ENCODE results near the gene POLD3.

- no peak for TF ChIP-seq TAF1 (IDR thresholded peaks at IDR 0.05; ENCODE audit: borderline replicate concordance, insufficient read depth, low read length)
- TF ChIP-seq POLR2AphosphoS5 (IDR thresholded peaks at IDR 0.05; ENCODE audit: low read depth, low read length): no peak
- TF ChIP-seq REST (IDR thresholded peaks at IDR 0.05; ENCODE audit: insufficient read depth in 1 of 2, low read depth in 2 of 2, low read length in 2 of 2): no peak
Observed at GRCh38 chr11:74571062-74571399, 21.4 kb upstream of the POLD3 start.

Measured in PFSK-1 (cell line).